ENCODE measurements around the gene MAP2K2.

GRCh38 chr19:4084547-4084877 is 39.4 kb downstream of the MAP2K2 start:
- TF ChIP-seq EZH2 (IDR thresholded peaks at IDR 0.05; ENCODE audit: borderline replicate concordance, insufficient read depth, low read depth, low read length, poor library complexity, severe bottlenecking) (no peak), CTCF (IDR thresholded peaks at IDR 0.05) (no peak)

Measured in B cell (primary cell).